Testis (tissue), 2 donors: ENCODE measurements around the gene PNMA1.

Source experiments
- CTCF ChIP-seq, 3 experiments: fragments of 450-650 bp in 2 of 3; fragments of 200-600 bp in 1 of 3; sonication (generic) in 1 of 3; IDR thresholded peaks; one replicate each; pipeline ENCODE4 v1.5.1; 2016 to 2019; ENCODE audit warnings: antibody characterized with exemption in 3 of 3, mild to moderate bottlenecking in 2 of 3, moderate library complexity in 1 of 3
- POLR2A ChIP-seq: fragments of 450-650 bp; IDR thresholded peaks from one replicate; pipeline ENCODE4 v1.6.1; 2017; ENCODE audit warnings: antibody characterized with exemption, mild to moderate bottlenecking, moderate library complexity

GRCh38 chr14:73761618-73762355, 47.6 kb upstream of the PNMA1 start:
- no peak for TF ChIP-seq CTCF (IDR thresholded peaks at IDR 0.05)
- TF ChIP-seq POLR2A, result no peak
